ENCODE measurements around the gene ACD.

ACD gene

GRCh38 chr16:67659675-67660563 lies at the start of gene ACD:
ACD (minus strand) TSS chr16:67660260; CDS start chr16:67660220, 40 bp downstream.
- Histone ChIP-seq H3K4me3 (ENCODE audit: low read depth in 1 of 2, low read length in 2 of 2) (peak within 1 kb of the TSS; percentile 66 to 71), H3K9ac (ENCODE audit: low read length) (peak within 1 kb of the TSS; percentile 54), H3K36me3 (ENCODE audit: insufficient read depth, low read length) (peaks cover 20% of the 10 kb centered on the region), H3K4me1 (ENCODE audit: insufficient read depth, low read length) (peaks cover 19% of the 10 kb centered on the region), H3K27ac (ENCODE audit: low read depth, low read length) (peak within 1 kb of the TSS; percentile 90), H3K9me3 (ENCODE audit: low read length) (no peaks in the 10 kb centered on the region), H3K27me3 (ENCODE audit: control insufficient read depth in 1 of 2, insufficient read depth in 2 of 2, low read length in 2 of 2) (peaks cover 1 to 7% of the 10 kb centered on the region in 2 donors)

GRCh38 chr16:67709050-67709449 lies 49.0 kb upstream of the ACD start:
- Histone ChIP-seq H3K4me1 (ENCODE audit: insufficient read depth, low read length) (no peaks in the 10 kb centered on the region), H3K27ac (ENCODE audit: low read depth, low read length) (no peak overlapping the region), H3K36me3 (ENCODE audit: insufficient read depth, low read length) (no peaks in the 10 kb centered on the region), H3K9ac (ENCODE audit: low read length) (no peak overlapping the region), H3K4me3 (ENCODE audit: low read depth in 1 of 2, low read length in 2 of 2) (no peak overlapping the region), H3K9me3 (ENCODE audit: low read length) (no peaks in the 10 kb centered on the region), H3K27me3 (ENCODE audit: control insufficient read depth in 1 of 2, insufficient read depth in 2 of 2, low read length in 2 of 2) (no peaks in the 10 kb centered on the region)

- Histone ChIP-seq H3K27ac (ENCODE audit: low read depth, low read length) (no peak overlapping the region), H3K9me3 (ENCODE audit: low read length) (no peaks in the 10 kb centered on the region), H3K4me1 (ENCODE audit: insufficient read depth, low read length) (no peaks in the 10 kb centered on the region)
Measured at GRCh38 chr16:67708368-67708771, 48.3 kb upstream of the ACD start.

GRCh38 chr16:67707790-67708189 lies 47.7 kb upstream of the ACD start:
- Histone ChIP-seq H3K9ac (ENCODE audit: low read length) (no peak overlapping the region), H3K9me3 (ENCODE audit: low read length) (no peaks in the 10 kb centered on the region), H3K36me3 (ENCODE audit: insufficient read depth, low read length) (no peaks in the 10 kb centered on the region), H3K27me3 (ENCODE audit: control insufficient read depth in 1 of 2, insufficient read depth in 2 of 2, low read length in 2 of 2) (no peaks in the 10 kb centered on the region), H3K27ac (ENCODE audit: low read depth, low read length) (no peak overlapping the region), H3K4me3 (ENCODE audit: low read depth in 1 of 2, low read length in 2 of 2) (no peak overlapping the region), H3K4me1 (ENCODE audit: insufficient read depth, low read length) (no peaks in the 10 kb centered on the region)

More at GRCh38 chr16:67708368-67708771, 48.3 kb upstream of the ACD start:
- H3K27me3 ChIP-seq (ENCODE audit: control insufficient read depth in 1 of 2, insufficient read depth in 2 of 2, low read length in 2 of 2) = no peaks in the 10 kb centered on the region
- H3K4me3 ChIP-seq (ENCODE audit: low read depth in 1 of 2, low read length in 2 of 2) = no peak overlapping the region
- H3K36me3 ChIP-seq (ENCODE audit: insufficient read depth, low read length) = no peaks in the 10 kb centered on the region
- H3K9ac ChIP-seq (ENCODE audit: low read length) = no peak overlapping the region

- no peak overlapping the region for H3K4me3 ChIP-seq (ENCODE audit: low read depth in 1 of 2, low read length in 2 of 2)
- H3K9ac ChIP-seq (ENCODE audit: low read length) = no peak overlapping the region
- H3K27me3 ChIP-seq (ENCODE audit: control insufficient read depth in 1 of 2, insufficient read depth in 2 of 2, low read length in 2 of 2) = no peaks in the 10 kb centered on the region
- H3K27ac ChIP-seq (ENCODE audit: low read depth, low read length) = no peak overlapping the region
- H3K36me3 ChIP-seq (ENCODE audit: insufficient read depth, low read length) = no peaks in the 10 kb centered on the region
- H3K9me3 ChIP-seq (ENCODE audit: low read length) = no peaks in the 10 kb centered on the region
- H3K4me1 ChIP-seq (ENCODE audit: insufficient read depth, low read length) = no peaks in the 10 kb centered on the region
Measured at GRCh38 chr16:67707210-67707609, 47.1 kb upstream of the ACD start.

GRCh38 chr16:67704110-67704509 lies 44.0 kb upstream of the ACD start:
- no peak overlapping the region for H3K4me3 ChIP-seq (ENCODE audit: low read depth in 1 of 2, low read length in 2 of 2)
- H3K4me1 ChIP-seq (ENCODE audit: insufficient read depth, low read length) = no peaks in the 10 kb centered on the region
- no peaks in the 10 kb centered on the region for H3K27me3 ChIP-seq (ENCODE audit: control insufficient read depth in 1 of 2, insufficient read depth in 2 of 2, low read length in 2 of 2)
- no peaks in the 10 kb centered on the region for H3K36me3 ChIP-seq (ENCODE audit: insufficient read depth, low read length)
- no peak overlapping the region for H3K27ac ChIP-seq (ENCODE audit: low read depth, low read length)
- no peaks in the 10 kb centered on the region for H3K9me3 ChIP-seq (ENCODE audit: low read length)
- no peak overlapping the region for H3K9ac ChIP-seq (ENCODE audit: low read length)

GRCh38 chr16:67703626-67704025 lies 43.6 kb upstream of the ACD start:
- H3K27ac ChIP-seq (ENCODE audit: low read depth, low read length) = no peak overlapping the region
- H3K9ac ChIP-seq (ENCODE audit: low read length) = no peak overlapping the region
- H3K4me1 ChIP-seq (ENCODE audit: insufficient read depth, low read length) = no peaks in the 10 kb centered on the region
- no peaks in the 10 kb centered on the region for H3K36me3 ChIP-seq (ENCODE audit: insufficient read depth, low read length)
- no peaks in the 10 kb centered on the region for H3K9me3 ChIP-seq (ENCODE audit: low read length)
- no peaks in the 10 kb centered on the region for H3K27me3 ChIP-seq (ENCODE audit: control insufficient read depth in 1 of 2, insufficient read depth in 2 of 2, low read length in 2 of 2)
- no peak overlapping the region for H3K4me3 ChIP-seq (ENCODE audit: low read depth in 1 of 2, low read length in 2 of 2)

GRCh38 chr16:67702130-67702529 lies 42.1 kb upstream of the ACD start:
- Histone ChIP-seq H3K36me3 (ENCODE audit: insufficient read depth, low read length) (no peaks in the 10 kb centered on the region), H3K4me3 (ENCODE audit: low read depth in 1 of 2, low read length in 2 of 2) (no peak overlapping the region), H3K9me3 (ENCODE audit: low read length) (no peaks in the 10 kb centered on the region), H3K9ac (ENCODE audit: low read length) (no peak overlapping the region), H3K27me3 (ENCODE audit: control insufficient read depth in 1 of 2, insufficient read depth in 2 of 2, low read length in 2 of 2) (no peaks in the 10 kb centered on the region), H3K27ac (ENCODE audit: low read depth, low read length) (no peak overlapping the region), H3K4me1 (ENCODE audit: insufficient read depth, low read length) (no peaks in the 10 kb centered on the region)

GRCh38 chr16:67701420-67701819 lies 41.4 kb upstream of the ACD start:
- Histone ChIP-seq H3K4me1 (ENCODE audit: insufficient read depth, low read length) (no peaks in the 10 kb centered on the region), H3K9me3 (ENCODE audit: low read length) (no peaks in the 10 kb centered on the region), H3K36me3 (ENCODE audit: insufficient read depth, low read length) (no peaks in the 10 kb centered on the region), H3K27me3 (ENCODE audit: control insufficient read depth in 1 of 2, insufficient read depth in 2 of 2, low read length in 2 of 2) (no peaks in the 10 kb centered on the region), H3K9ac (ENCODE audit: low read length) (no peak overlapping the region), H3K27ac (ENCODE audit: low read depth, low read length) (no peak overlapping the region), H3K4me3 (ENCODE audit: low read depth in 1 of 2, low read length in 2 of 2) (no peak overlapping the region)

GRCh38 chr16:67699265-67699664 lies 39.2 kb upstream of the ACD start:
- Histone ChIP-seq H3K4me3 (ENCODE audit: low read depth in 1 of 2, low read length in 2 of 2) (no peak overlapping the region), H3K27ac (ENCODE audit: low read depth, low read length) (no peak overlapping the region), H3K4me1 (ENCODE audit: insufficient read depth, low read length) (no peaks in the 10 kb centered on the region), H3K27me3 (ENCODE audit: control insufficient read depth in 1 of 2, insufficient read depth in 2 of 2, low read length in 2 of 2) (no peaks in the 10 kb centered on the region), H3K9ac (ENCODE audit: low read length) (no peak overlapping the region), H3K36me3 (ENCODE audit: insufficient read depth, low read length) (no peaks in the 10 kb centered on the region), H3K9me3 (ENCODE audit: low read length) (no peaks in the 10 kb centered on the region)

- no peak overlapping the region for H3K9ac ChIP-seq (ENCODE audit: low read length)
- H3K27ac ChIP-seq (ENCODE audit: low read depth, low read length) = no peak overlapping the region
Measured at GRCh38 chr16:67697422-67698185, 37.5 kb upstream of the ACD start.

More at GRCh38 chr16:67697422-67698185, 37.5 kb upstream of the ACD start:
- H3K9me3 ChIP-seq (ENCODE audit: low read length) = no peaks in the 10 kb centered on the region
- no peak overlapping the region for H3K4me3 ChIP-seq (ENCODE audit: low read depth in 1 of 2, low read length in 2 of 2)
- H3K4me1 ChIP-seq (ENCODE audit: insufficient read depth, low read length) = no peaks in the 10 kb centered on the region
- H3K36me3 ChIP-seq (ENCODE audit: insufficient read depth, low read length) = no peaks in the 10 kb centered on the region
- H3K27me3 ChIP-seq (ENCODE audit: control insufficient read depth in 1 of 2, insufficient read depth in 2 of 2, low read length in 2 of 2) = no peaks in the 10 kb centered on the region
